GM12873 (cell line): Measurements from ENCODE around the gene TMEM108.

Source experiments
- TF ChIP-seq, protein P1 (sequence below): IDR thresholded peaks from 2 replicates; pipeline ENCODE4 v1.5.1; 2012; ENCODE audit warnings: low read depth, mild to moderate bottlenecking, moderate library complexity, low read length, control low read depth; ENCODE audit not compliant: insufficient read depth; ENCODE audit errors: missing control alignments

Gene TMEM108

DNA sequence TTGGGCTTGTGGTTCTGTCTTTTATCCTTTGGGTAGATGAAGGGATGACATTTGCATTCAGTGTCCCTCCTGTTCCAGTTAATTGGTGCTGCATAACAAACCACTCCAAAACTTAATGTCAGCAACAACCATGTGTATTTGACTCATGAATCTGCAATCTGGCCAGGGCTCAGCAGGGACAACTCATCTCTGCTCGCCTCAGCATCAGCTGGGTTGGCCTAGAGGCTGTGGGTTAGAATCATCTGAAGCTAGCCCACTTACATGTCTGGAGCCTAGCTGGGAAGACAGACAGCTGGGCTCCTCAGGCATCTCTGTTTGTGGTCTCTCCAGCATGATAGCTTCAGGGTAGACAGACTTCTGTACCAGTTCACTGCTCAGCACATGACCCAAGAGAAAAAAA lies 92.0 kb downstream of the TMEM108 start:
- TF ChIP-seq, protein P1, sequence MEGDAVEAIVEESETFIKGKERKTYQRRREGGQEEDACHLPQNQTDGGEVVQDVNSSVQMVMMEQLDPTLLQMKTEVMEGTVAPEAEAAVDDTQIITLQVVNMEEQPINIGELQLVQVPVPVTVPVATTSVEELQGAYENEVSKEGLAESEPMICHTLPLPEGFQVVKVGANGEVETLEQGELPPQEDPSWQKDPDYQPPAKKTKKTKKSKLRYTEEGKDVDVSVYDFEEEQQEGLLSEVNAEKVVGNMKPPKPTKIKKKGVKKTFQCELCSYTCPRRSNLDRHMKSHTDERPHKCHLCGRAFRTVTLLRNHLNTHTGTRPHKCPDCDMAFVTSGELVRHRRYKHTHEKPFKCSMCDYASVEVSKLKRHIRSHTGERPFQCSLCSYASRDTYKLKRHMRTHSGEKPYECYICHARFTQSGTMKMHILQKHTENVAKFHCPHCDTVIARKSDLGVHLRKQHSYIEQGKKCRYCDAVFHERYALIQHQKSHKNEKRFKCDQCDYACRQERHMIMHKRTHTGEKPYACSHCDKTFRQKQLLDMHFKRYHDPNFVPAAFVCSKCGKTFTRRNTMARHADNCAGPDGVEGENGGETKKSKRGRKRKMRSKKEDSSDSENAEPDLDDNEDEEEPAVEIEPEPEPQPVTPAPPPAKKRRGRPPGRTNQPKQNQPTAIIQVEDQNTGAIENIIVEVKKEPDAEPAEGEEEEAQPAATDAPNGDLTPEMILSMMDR = no peak

GRCh38 chr3:133135306-133135705 lies 97.1 kb downstream of the TMEM108 start:
- TF ChIP-seq, protein P1 = no peak

GRCh38 chr3:133136114-133137041 lies 98.2 kb downstream of the TMEM108 start:
- TF ChIP-seq, protein P1 = no peak

- TF ChIP-seq, protein P1 = no peak
Observed at GRCh38 chr3:133137042-133137996, 99.1 kb downstream of the TMEM108 start.

DNA sequence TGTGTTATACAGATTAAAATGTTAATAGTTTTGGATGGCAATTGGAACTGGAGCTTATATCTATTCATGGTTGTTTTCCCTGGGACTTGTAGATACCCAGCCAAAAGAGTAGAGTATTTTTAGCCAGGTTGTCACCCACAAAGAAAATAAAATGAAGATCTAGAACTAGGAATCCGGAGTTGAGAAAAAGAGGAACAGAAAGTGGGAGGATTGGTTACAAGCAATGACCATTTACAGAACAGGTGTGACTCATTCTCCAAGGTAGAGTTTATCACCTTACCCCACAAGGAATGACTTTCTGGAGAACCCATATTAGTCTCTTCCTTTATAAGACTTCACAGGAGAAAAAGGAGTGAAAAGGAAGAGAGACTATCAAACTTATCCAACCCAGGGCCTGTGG lies 99.8 kb downstream of the TMEM108 start:
- TF ChIP-seq, protein P1 = no peak

DNA sequence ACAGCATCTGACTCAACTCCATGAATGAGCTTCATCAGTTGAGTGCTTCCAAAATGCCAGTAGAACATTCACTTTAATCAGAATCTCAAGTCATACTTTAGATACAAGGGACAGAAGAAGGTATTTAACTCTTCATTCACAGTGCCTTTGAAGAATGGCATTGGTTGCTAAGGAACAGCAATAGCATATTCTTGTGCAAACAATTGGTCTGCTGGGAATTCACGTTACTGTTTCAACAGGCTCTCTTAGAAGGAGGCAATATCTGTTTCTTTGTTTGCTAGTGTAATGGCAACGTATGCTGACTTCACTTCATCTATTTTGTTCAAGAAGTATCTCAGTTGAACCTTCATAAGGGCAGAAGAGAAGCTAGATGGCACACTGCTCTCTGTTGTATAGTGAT lies 113.9 kb downstream of the TMEM108 start:
- TF ChIP-seq, protein P1 = no peak
